Suprapubic skin (tissue), 4 donors: ENCODE results near the gene MMP17.

Experiments
- CTCF ChIP-seq, 2 donors: fragments of 200-600 bp in 1 of 2; fragments of 450-650 bp in 1 of 2; sonication (generic) in 1 of 2; IDR thresholded peaks; one replicate each; pipeline ENCODE4 v1.5.1; 2016 to 2019; ENCODE audit warnings: antibody characterized with exemption in 2 of 2, mild to moderate bottlenecking in 1 of 2, moderate library complexity in 1 of 2
- EP300 ChIP-seq: sonication (generic); formaldehyde crosslinking; IDR thresholded peaks from one replicate; pipeline ENCODE4 v1.6.1; 2017; ENCODE audit warnings: antibody characterized with exemption
- POLR2A ChIP-seq, 2 donors: fragments of 450-650 bp; IDR thresholded peaks; one replicate each; pipeline ENCODE4 v1.6.1; 2017; ENCODE audit warnings: antibody characterized with exemption in 2 of 2, mild to moderate bottlenecking in 2 of 2, moderate library complexity in 2 of 2
- POLR2AphosphoS5 ChIP-seq, 3 donors: sonication (generic); formaldehyde crosslinking; IDR thresholded peaks; one replicate each; pipeline ENCODE4 v1.6.1; 2017; ENCODE audit warnings: antibody characterized with exemption in 3 of 3

- no peak for TF ChIP-seq POLR2AphosphoS5 (IDR thresholded peaks at IDR 0.05)
- TF ChIP-seq EP300 = no peak
- TF ChIP-seq CTCF (IDR thresholded peaks at IDR 0.05) = no peak
- no peak for TF ChIP-seq POLR2A (IDR thresholded peaks at IDR 0.05)
These were observed 68.6 kb downstream of the MMP17 start for GRCh38 chr12:131896811-131897270.
